ENCODE results near the gene GPC5. TPM values are rescaled to one million over a fixed set of nuclear protein-coding genes. Genes with fewer than 3 reads are reported as not detected.

The GPC5 gene
- total RNA-seq, 1 experiment from 2014 or later = 0.21 TPM

GRCh38 chr13:92384410-92384809 lies 986.0 kb downstream of the GPC5 start:
- H3K4me3 ChIP-seq (ENCODE audit: low read depth, low read length, poor library complexity, severe bottlenecking) = no peak overlapping the region
- no peaks in the 10 kb centered on the region for H3K9me3 ChIP-seq (ENCODE audit: low read depth, low read length, poor library complexity, severe bottlenecking)
- no peaks in the 10 kb centered on the region for H3K36me3 ChIP-seq (ENCODE audit: insufficient read depth, low read length, poor library complexity, severe bottlenecking)
- POLR2A ChIA-PET (ENCODE audit: low non-redundant PET) = no interaction called here
- TF ChIP-seq CTCF (conservative IDR thresholded peaks at IDR 0.05; ENCODE audit: low read depth, low read length) (no peak), EZH2 (IDR thresholded peaks at IDR 0.05; ENCODE audit: borderline replicate concordance, low read depth, low read length, poor library complexity, severe bottlenecking) (no peak)
- H3K4me1 ChIP-seq (ENCODE audit: insufficient read depth, low read length, poor library complexity, severe bottlenecking) = peaks cover 10% of the 10 kb centered on the region
- peaks cover 18% of the 10 kb centered on the region for H3K27me3 ChIP-seq (replicated peaks; ENCODE audit: insufficient read depth, low read depth, low read length, poor library complexity)
- intact Hi-C loops (cut with micrococcal nuclease; ENCODE audit: unreplicated experiment) = no loop called here
- no peak overlapping the region for H3K27ac ChIP-seq (ENCODE audit: low read depth, low read length, poor library complexity, severe bottlenecking)
- CTCF ChIA-PET = no interaction called here
- DNase-seq (ENCODE audit: low spot score) = no peak
- BruUV-seq (replicated peaks) = no TSS peak

GRCh38 chr13:92387245-92387644 lies 988.8 kb downstream of the GPC5 start:
- no peaks in the 10 kb centered on the region for H3K9me3 ChIP-seq (ENCODE audit: low read depth, low read length, poor library complexity, severe bottlenecking)
- POLR2A ChIA-PET (ENCODE audit: low non-redundant PET) = no interaction called here
- intact Hi-C loops (cut with micrococcal nuclease; ENCODE audit: unreplicated experiment) = no loop called here
- BruUV-seq (replicated peaks) = no TSS peak
- H3K4me1 ChIP-seq (ENCODE audit: insufficient read depth, low read length, poor library complexity, severe bottlenecking) = peaks cover 10% of the 10 kb centered on the region
- no peak for TF ChIP-seq CTCF (conservative IDR thresholded peaks at IDR 0.05; ENCODE audit: low read depth, low read length)
- TF ChIP-seq EZH2 (IDR thresholded peaks at IDR 0.05; ENCODE audit: borderline replicate concordance, low read depth, low read length, poor library complexity, severe bottlenecking) = no peak
- no peak overlapping the region for H3K27ac ChIP-seq (ENCODE audit: low read depth, low read length, poor library complexity, severe bottlenecking)
- DNase-seq (ENCODE audit: low spot score) = no peak
- peaks cover 29% of the 10 kb centered on the region for H3K27me3 ChIP-seq (replicated peaks; ENCODE audit: insufficient read depth, low read depth, low read length, poor library complexity)
- CTCF ChIA-PET = no interaction called here
- H3K36me3 ChIP-seq (ENCODE audit: insufficient read depth, low read length, poor library complexity, severe bottlenecking) = no peaks in the 10 kb centered on the region
- H3K4me3 ChIP-seq (ENCODE audit: low read depth, low read length, poor library complexity, severe bottlenecking) = no peak overlapping the region

GRCh38 chr13:92390217-92390616 lies 991.8 kb downstream of the GPC5 start:
- H3K9me3 ChIP-seq (ENCODE audit: low read depth, low read length, poor library complexity, severe bottlenecking) = no peaks in the 10 kb centered on the region
- no peak overlapping the region for H3K27ac ChIP-seq (ENCODE audit: low read depth, low read length, poor library complexity, severe bottlenecking)
- CTCF ChIA-PET = no interaction called here
- no peaks in the 10 kb centered on the region for H3K4me1 ChIP-seq (ENCODE audit: insufficient read depth, low read length, poor library complexity, severe bottlenecking)
- no peak for DNase-seq (ENCODE audit: low spot score)
- BruUV-seq (replicated peaks) = no TSS peak
- POLR2A ChIA-PET (ENCODE audit: low non-redundant PET) = no interaction called here
- no peak overlapping the region for H3K4me3 ChIP-seq (ENCODE audit: low read depth, low read length, poor library complexity, severe bottlenecking)
- peaks cover 29% of the 10 kb centered on the region for H3K27me3 ChIP-seq (replicated peaks; ENCODE audit: insufficient read depth, low read depth, low read length, poor library complexity)
- intact Hi-C loops (cut with micrococcal nuclease; ENCODE audit: unreplicated experiment) = no loop called here
- no peak for TF ChIP-seq CTCF (conservative IDR thresholded peaks at IDR 0.05; ENCODE audit: low read depth, low read length)
- TF ChIP-seq EZH2 (IDR thresholded peaks at IDR 0.05; ENCODE audit: borderline replicate concordance, low read depth, low read length, poor library complexity, severe bottlenecking) = no peak
- no peaks in the 10 kb centered on the region for H3K36me3 ChIP-seq (ENCODE audit: insufficient read depth, low read length, poor library complexity, severe bottlenecking)

Data from A673 (cell line).